HG02884 (cell line): ENCODE results near the gene CAND2.
"Not testable (repeated sequence)": the region's sequence is repeated elsewhere in the genome, so short reads cannot be mapped to it uniquely, and the experiment has no call there.

Experiments used
- ATAC-seq: cut with Tn5 transposase; IDR thresholded peaks from one replicate; pipeline ENCODE4 v1.9.1; 2021; ENCODE audit warnings: mild to moderate bottlenecking, moderate library complexity; ENCODE audit not compliant: unreplicated experiment

Gene CAND2

DNA sequence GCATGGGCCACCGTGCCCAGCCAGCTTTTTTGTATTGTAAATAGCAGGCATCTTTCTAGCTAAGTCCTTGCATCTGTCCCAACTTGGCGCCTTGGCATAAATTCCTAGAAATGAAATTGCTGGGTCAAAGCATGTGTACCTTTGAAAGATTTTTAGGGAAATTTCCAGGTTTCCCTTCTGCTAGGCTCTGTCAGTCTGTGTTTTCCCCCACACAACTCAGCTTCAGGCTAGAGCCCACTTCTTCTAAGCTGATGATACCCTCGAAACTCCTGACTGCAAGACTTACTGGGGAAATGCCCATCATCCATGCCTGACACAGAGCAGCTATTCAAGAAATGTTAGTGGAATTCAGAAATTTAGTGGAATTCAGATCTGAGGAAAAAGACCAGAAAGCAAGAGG, 55.7 kb downstream of the CAND2 start:
- ATAC-seq = no peak

DNA sequence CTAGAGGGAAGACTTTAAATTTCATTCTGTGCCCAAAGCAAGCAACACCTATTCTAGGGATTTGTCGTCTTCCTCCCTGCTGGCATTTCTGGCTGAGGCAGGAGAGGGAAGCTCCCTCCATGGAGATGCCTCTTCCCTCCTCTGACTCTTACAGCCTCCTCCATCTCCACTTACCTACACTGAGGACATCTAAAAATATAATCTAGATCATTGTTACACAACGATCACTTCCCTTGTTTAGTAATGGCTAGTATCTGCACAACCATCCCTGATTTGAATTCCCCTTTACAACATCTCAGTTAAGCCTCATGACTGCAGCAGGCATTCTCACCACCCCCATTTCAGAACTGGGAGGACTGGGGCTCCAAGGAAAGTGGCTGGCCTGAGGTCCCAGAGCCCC, 57.4 kb downstream of the CAND2 start:
- ATAC-seq = not testable (repeated sequence)

DNA sequence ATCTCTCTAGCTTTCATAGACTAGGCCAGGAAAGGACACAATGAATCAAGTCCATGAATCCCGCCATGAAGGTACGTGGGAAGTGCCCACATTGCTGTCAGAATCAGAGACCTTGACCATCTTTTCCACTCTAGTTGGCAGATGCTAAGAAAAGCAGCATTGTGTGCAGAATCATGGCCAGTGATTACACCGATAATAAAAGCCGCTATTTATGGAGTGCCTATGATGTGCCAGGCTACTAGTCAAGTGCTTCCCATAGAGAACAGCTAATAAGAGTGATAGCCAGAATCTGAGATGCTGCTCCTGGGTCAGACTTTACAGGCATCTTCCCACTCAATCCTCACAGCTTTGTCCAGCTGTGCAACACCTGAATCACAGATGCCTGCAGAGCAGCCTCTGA, 58.1 kb downstream of the CAND2 start:
- no peak for ATAC-seq

DNA sequence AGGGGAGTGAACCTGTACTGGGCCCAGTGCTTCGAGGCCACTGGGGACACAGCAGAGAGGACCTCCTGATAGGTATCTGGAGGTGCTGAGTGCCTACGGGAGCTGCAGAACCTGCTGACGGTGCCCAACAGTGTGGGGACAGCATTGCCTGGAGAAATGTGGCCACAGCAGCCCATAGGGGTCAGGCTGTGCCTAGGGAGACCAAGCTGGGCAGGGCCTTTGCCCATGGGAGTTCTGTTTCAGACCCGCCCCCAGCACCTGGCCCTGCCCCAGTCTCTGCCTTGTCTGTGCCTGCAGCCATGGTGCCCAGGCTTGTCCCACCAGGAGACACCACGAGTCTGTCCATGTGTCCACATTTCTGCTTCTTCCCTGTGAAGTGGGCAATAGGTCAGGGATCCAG, 60.1 kb downstream of the CAND2 start:
- no peak for ATAC-seq

DNA sequence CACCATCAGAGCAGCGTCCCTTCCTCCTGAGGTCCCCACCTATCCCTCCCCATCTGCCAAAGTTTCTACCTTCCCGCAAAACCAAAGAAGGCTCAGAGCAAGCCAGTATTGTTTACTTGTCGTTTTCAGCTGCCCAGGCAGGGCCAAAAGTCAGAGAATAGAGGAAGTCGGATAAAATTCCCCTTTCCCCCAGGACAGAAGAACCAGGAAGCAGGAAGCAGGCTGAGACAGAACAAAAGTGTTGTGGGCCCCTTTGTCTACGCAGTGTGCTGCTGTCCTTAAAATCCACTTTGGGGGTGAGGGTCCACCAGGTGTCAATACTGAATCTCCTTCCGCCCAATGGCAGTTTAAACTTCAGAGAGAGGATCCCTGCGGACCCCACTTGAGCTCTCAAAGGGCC, 63.4 kb downstream of the CAND2 start:
- ATAC-seq = no peak

DNA sequence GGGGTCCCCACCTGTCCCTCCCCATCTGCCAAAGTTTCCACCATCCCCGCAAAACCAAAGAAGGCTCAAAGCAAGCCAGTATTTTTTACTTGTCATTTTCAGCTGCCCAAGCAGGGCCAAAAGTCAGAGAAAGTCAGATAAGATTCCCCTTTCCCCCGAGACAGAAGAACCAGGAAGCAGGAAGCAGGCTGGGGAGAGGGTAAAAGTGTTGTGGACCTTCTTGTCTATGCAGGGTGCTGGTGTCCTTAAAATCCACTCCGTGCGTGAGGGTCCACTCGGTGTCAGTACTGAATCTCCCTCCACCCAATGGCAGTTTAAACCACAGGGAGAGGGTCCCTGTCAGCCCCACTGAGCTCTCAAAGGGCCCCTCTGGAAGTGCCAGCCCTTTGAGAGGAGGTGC, 65.1 kb downstream of the CAND2 start:
- no peak for ATAC-seq

DNA sequence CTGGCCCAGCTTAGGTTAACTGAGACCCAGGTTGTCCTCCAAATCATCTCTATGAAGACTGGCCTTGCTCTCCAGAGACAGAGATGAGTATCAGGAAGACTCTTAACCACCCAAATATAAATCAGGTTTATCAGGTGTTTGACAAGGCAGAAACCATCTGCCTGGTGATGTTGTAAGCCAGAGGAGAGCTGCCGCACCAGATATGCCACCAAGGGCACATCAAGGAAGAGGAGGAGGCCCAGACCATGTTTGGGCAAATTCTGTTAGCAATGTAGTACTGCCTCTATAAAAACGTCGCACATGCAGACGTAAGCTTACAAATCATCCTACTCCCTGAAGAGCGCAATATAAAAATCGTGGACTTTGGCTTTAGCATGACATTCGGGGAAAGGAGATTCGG, 65.9 kb downstream of the CAND2 start:
- ATAC-seq = no peak

DNA sequence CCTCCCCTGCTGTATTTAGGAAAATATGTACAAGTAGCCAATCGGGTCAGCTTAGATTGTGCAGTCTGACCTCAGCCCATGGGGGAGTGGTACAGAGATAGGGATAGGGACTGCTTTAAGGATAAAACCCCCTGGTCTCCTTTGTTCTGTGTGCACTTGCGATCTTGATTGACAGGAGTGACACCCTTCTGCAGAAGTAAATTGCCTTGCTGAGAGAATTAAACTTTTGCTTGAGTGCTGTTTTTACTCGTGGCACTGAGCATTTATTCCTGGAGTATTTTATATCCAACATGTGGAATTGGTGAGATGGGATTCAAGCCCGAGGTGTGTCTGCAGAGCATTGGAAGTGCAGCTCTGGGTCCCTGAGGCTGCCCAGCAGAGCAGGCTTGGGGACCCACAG, 68.8 kb downstream of the CAND2 start:
- ATAC-seq = no peak

DNA sequence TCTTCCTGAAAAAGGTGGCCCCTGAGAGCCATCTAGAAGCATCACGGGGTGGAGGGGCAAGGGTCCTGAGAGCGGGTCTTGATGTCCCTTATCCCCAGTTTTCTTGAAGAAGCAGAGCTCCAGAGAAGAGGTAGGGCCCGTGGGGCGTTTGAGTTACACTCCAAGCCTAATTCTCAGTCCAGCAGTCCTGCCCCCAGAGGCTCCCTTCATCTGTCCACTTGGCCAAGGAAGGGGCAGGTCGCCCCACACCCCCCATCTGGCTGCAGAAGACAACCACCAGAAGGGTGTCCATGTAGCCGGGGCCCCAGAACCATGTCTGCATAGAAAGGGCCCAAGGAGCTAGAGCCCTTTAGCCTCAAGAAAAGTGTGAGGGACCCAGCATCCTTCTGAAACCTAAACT, 70.4 kb downstream of the CAND2 start:
- ATAC-seq = no peak

DNA sequence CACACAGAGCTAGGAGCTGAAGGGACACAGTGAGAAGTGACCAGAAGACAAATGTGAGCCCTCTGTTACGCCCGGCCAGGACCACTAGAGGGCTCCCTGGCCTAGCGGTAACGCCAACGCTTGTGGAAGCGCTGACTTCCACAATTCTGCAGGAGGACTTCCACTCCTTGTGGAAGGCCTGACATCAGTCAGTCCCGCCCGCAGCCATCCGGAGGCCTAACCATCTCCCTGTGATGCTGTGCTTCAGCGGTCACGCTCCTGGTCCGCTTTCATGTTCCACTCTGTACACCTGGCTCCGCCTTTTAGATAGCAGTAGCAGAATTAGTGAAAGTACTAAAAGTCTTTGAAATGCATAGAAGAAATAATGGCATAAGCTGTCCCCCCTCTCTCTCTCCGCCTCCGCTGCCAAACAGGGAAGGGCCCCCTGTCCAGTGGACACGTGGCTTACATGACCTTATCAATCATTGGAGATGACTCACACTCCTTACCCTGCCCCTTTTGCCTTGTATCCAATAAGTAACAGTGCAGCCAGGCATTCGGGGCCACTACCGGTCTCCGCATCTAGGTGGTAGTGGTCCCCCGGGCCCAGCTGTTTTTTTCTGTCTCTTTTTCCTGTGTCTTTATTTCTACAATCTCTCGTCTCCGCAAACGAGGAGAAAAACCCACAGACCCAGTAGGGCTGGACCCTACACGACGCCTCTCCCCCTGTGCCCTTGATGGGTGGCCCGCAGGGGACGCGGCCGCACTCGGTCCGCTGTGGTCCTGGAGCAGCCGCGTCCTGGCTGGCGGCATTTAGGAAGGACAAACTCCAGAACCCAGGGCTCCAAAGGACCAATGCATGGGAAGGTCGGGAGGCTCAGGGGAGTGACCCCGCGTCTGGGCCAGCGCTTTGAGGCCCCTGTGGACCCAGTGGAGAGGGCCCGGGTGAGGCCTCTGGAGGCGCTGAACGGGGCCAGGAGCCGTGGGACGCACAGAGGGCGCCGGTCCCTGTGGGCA, 71.9 kb downstream of the CAND2 start:
- peak; percentile 32 for ATAC-seq

DNA sequence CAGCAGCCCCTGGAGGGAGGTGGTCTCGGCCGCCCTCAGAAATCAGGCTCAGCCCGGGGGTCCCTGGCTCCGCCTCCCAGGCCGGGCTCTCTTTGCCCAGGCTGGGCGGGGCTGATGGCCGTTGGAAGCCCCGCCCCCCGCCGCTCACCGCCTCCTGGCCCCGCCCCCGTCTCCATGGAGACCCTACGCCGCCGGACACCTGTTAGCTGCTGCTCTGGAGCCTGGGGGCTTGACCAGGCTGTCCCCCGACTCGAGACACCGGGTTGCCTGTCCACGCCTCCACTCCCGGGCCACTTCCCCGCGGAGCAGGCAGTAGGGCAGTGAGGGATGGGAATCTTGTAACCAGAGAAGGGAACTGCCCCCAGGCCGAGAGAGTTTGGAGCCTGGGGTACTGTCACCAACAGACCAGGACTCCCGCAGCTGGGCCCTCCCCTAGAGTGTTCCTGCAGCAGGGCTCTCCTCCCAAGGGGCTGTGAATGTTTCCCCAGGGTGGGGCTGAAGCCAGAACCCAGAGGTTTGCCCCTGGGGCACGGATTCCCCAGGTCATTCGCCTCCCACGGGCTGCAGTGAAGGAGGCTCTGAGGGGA, 72.6 kb downstream of the CAND2 start:
- peak; percentile 48 for ATAC-seq

DNA sequence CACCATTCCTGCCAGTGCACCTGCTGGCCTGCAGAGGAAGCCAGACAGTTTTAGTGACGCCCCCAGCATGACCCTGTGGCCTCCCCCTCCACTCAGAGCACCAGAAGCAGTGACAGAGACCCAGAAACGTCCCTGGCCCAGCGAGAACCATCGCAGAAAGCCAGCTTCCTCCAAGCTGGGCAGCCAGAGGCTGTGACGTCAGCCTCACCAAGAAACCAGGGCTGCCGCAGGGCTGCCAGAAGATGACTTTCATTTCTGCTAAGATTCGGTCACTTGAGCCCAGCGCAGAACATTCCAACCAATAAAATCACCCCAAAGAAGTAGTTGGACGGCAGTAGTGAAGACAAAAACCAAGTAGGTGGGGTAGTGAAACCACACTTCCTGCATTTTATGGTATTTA, 74.5 kb downstream of the CAND2 start:
- ATAC-seq = no peak

DNA sequence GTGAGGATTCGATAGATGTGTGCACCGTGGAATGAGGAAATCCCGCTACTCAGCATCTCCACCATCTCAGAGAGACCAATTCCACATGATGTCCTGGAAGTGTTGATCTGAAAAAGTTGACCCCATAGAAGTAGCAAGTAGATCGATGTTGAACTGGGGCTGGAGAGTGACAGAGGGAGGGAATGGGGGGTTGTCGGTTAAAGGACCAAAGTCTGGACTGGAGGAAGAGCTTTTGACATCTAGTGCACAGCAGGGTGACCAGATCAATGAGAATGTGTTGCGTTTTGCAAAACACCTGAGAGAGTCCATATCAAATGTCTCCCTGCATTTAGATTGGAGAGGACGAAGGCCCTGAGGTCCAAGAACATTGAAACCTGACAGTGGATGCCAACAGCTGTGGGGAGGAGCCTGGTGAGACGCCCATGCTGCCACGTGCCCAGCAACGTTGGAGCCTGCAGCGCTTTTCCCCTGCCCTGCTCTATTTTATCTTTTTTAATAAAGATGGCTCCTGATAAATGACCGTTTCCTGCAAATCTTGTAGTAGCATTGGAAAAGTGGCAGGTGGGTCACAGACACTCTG, 75.0 kb downstream of the CAND2 start:
- ATAC-seq = no peak

DNA sequence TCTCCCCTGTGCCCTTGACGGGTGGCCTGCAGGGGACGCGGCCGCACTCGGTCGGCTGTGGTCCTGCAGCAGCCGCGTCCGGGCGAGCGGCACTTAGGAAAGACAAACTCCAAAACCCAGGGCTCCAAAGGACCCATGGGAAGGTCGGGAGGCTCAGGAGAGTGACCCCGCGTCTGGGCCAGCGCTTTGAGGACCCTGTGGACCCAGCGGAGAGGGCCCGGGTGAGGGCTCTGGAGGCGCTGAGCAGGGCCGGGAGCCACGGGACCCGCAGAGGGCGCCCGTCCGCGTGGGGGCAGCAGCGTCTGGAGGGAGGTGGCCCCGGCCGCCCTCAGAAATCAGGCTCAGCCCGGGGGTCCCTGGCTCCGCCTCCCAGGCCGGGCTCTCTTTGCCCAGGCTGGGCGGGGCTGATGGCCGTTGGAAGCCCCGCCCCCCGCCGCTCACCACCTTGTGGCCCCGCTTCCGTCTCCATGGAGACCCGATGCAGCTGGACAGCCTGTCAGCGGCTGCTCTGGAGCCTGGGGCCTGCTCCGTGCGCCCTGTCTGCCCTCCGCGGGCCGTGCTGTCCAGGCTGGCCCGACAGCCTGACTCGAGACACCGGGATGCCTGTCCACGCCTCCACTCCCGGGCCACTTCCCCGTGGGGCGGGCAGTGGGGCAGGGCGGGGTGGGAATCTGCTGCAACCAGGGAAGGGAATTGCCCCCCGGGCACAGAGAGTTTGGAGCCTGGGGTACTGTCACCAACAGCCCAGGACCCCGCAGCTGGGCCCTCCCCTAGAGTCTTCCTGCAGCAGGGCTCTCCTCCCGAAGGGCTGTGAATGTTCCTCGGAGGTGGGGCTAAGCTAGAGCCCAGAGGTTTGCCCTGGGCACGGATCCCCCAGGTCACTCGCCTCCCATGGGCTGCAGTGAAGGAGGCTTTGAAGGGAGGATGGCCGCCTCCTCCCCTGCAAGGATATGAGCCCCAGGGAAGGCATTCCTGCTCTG, 79.7 kb downstream of the CAND2 start:
- ATAC-seq = no peak

DNA sequence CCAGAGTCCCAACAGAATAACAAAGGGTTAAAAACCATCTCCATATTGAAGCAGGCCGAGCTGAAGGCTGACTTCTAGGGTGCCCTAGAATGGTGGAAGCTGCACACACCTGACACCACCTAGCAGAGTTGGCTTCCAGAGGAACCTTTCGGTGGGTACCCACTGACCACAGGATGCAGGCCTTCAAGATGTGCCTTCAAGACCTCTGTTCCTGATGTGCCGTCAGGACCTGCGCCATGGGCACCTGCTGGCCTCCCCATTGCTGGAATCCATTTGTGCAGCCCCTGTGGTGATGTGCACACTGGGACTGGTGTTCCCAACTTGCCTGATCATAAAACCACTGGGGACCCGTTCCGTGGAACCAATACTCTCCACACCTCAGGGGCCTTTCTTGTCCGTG, 80.6 kb downstream of the CAND2 start:
- no peak for ATAC-seq

DNA sequence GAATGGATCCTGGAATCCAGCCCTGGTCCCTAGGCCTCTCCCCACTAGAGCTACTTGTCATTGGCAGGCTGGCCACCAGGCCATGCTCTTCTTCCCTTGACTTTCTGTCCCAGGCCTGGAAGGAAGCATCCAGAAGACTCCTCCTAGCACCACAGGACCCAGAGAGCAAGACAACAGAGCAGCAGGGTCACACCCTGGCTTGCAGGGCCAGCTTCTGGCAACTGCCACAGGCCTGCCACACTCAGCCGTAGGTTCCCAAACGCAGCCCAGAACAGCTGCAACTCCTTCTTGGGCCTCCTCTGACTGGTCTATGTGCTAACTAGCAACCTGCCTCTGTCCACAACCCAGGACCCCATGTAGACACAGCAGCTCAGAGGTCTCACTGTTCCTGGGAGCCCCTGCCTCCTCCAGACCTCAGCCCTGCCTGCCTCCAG, 81.7 kb downstream of the CAND2 start:
- ATAC-seq = no peak

DNA sequence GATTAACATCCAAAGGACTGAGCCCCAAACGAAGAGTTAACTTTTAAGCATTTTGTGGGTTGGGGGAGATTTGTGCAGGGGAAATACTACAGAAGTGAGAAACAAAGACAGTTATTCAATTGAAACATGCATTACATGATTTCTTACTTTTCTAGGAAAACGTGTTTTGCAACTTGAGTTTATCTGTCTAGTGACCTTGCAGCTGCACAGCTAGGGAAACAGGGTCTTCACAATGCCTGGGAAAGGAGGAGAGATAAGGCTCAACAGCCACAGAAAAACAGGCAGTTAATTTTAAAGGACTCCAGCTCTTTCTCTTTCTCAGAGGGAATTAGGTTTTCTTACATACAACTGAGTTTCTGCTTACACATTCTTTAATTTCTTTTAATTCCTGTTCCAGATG, 82.3 kb downstream of the CAND2 start:
- ATAC-seq = not testable (repeated sequence)

DNA sequence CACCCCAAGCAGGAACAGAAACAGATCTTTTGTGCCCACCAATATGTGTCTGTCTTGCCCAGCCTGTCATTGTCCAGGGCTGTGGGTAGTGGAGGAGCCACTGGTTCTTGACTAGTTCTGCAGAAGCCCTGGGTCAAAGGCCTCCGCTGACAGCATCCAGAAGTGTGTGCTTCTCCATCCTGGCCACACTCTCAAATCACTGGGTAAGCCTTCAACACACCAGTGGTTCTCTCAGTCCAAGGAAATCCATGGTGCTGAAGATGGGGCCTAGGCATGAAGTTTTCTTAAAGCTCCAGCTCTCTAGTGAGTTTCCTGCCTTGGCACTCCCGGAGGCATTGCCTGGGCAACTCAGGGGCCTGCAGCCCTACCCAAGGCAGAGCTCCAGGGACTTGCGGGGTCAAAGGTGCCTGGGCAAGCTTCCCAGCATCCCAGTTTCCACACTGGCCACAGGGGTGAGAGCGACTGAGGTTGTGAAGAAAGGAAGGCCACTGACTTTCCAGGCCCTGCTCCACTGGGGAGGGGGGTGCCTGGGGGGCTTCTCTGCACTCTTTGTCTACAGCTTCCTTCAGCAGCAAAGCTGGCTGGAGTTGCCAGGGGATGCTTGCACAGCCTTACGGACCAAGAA, 82.8 kb downstream of the CAND2 start:
- ATAC-seq = no peak

DNA sequence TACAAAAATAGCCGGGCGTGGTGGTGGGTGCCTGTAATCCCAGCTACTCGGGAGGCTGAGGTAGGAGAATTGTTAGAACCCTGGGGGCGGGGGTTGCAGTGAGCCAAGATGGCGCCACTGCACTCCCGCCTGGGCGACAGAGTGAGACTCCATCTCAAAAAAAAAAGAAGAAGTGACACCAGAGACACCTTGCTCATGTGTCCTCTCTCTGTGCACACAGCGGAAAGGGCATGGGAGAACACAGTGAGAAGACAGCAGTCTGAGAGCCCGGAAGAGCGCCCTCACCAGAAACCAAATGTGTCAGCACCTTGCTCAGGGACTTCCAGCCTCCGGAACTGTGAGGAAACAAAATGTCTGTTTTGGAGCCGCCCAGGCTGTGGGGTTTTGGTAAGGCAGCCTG, 85.4 kb downstream of the CAND2 start:
- not testable (repeated sequence) for ATAC-seq
